DOHH2 (cell line): ENCODE results near the gene CYP26B1.

Experiments used
- H3F3A ChIP-seq: fragments of 200-600 bp; sonication (generic), shearing (Covaris generic); 2 replicates; pipeline ENCODE4 v1.6.0; 2016; ENCODE audit warnings: antibody characterized with exemption, mild to moderate bottlenecking; ENCODE audit not compliant: control insufficient read depth, insufficient read depth
- H3K27ac ChIP-seq: fragments of 200-600 bp; sonication (generic); 2 replicates; pipeline ENCODE4 v1.5.1; 2014; ENCODE audit warnings: low read depth, mild to moderate bottlenecking, low read length, moderate library complexity
- H3K27me3 ChIP-seq: fragments of 200-600 bp; sonication (generic); 2 replicates; pipeline ENCODE4 v1.6.1; 2014; ENCODE audit warnings: mild to moderate bottlenecking, low read length, mixed read lengths; ENCODE audit not compliant: control insufficient read depth
- H3K36me3 ChIP-seq: fragments of 200-600 bp; sonication (generic); 2 replicates; pipeline ENCODE4 v1.6.1; 2014; ENCODE audit warnings: mild to moderate bottlenecking, low read length, moderate library complexity, mixed read lengths; ENCODE audit not compliant: control insufficient read depth
- H3K4me1 ChIP-seq: fragments of 200-600 bp; sonication (generic); 2 replicates; pipeline ENCODE4 v1.6.1; 2014; ENCODE audit warnings: mild to moderate bottlenecking, low read length, mixed read lengths; ENCODE audit not compliant: control insufficient read depth
- H3K4me2 ChIP-seq: fragments of 200-600 bp; sonication (generic); 2 replicates; pipeline ENCODE4 v1.6.0; 2014; ENCODE audit warnings: mild to moderate bottlenecking, low read length, moderate library complexity
- H3K4me3 ChIP-seq: fragments of 200-600 bp; sonication (generic); 2 replicates; pipeline ENCODE4 v1.5.1; 2014; ENCODE audit warnings: mild to moderate bottlenecking, low read length, mixed read lengths
- H3K79me2 ChIP-seq: fragments of 200-600 bp; sonication (generic); 2 replicates; pipeline ENCODE4 v1.6.1; 2014; ENCODE audit warnings: mild to moderate bottlenecking, low read length, mixed read lengths; ENCODE audit not compliant: control insufficient read depth
- H3K9me2 ChIP-seq: fragments of 200-600 bp; sonication (generic); replicated peaks from 2 replicates; pipeline ENCODE4 v1.6.1; 2014; ENCODE audit warnings: mild to moderate bottlenecking, low read length, mixed read lengths; ENCODE audit not compliant: control insufficient read depth
- H3K9me3 ChIP-seq: fragments of 200-600 bp; sonication (generic); 2 replicates; pipeline ENCODE4 v1.6.1; 2014; ENCODE audit warnings: antibody characterized with exemption, low read length, mixed read lengths; ENCODE audit not compliant: control insufficient read depth, insufficient read depth
- H4K20me1 ChIP-seq: fragments of 200-600 bp; sonication (generic); 2 replicates; pipeline ENCODE4 v1.6.0; 2014; ENCODE audit warnings: low read depth, mild to moderate bottlenecking, antibody characterized with exemption, low read length, moderate library complexity; ENCODE audit not compliant: control insufficient read depth, insufficient read depth
- EZH2phosphoT487 ChIP-seq: fragments of 200-600 bp; sonication (generic); IDR thresholded peaks from 2 replicates; pipeline ENCODE4 v1.6.1; 2017; ENCODE audit warnings: borderline replicate concordance, mild to moderate bottlenecking, antibody characterized with exemption, low read length, moderate library complexity, mixed read lengths
- TF ChIP-seq, protein P1 (sequence below): fragments of 200-600 bp; sonication (generic); IDR thresholded peaks from one replicate; pipeline ENCODE4 v1.5.1; 2014; ENCODE audit warnings: antibody characterized with exemption, mild to moderate bottlenecking, low read depth, low read length; ENCODE audit not compliant: poor library complexity, severe bottlenecking

The CYP26B1 gene

GRCh38 chr2:72147303-72147971 lies at the start of gene CYP26B1:
Gene CYP26B1 (minus strand): TSS chr2:72147862. CDS start chr2:72147834, 28 bp downstream.
- Histone ChIP-seq H3K27me3 (peaks cover 32% of the 10 kb centered on the region), H3K9me2 (no peaks in the 10 kb centered on the region), H3K4me3 (no peak within 1 kb of the TSS), H3K36me3 (no peaks in the 10 kb centered on the region), H3K4me2 (no peak within 1 kb of the TSS), H3F3A (no peaks in the 10 kb centered on the region), H3K27ac (no peak within 1 kb of the TSS), H3K9me3 (no peaks in the 10 kb centered on the region), H3K4me1 (no peaks in the 10 kb centered on the region), H4K20me1 (no peaks in the 10 kb centered on the region), H3K79me2 (no peaks in the 10 kb centered on the region)
- no peak for TF ChIP-seq EZH2phosphoT487

- H3K4me2 ChIP-seq, result no peak overlapping the region
- no peaks in the 10 kb centered on the region for H3K79me2 ChIP-seq
- no peak overlapping the region for H3K27ac ChIP-seq
- no peaks in the 10 kb centered on the region for H4K20me1 ChIP-seq
- no peaks in the 10 kb centered on the region for H3K9me3 ChIP-seq
- no peak for TF ChIP-seq EZH2phosphoT487
- TF ChIP-seq, protein P1, sequence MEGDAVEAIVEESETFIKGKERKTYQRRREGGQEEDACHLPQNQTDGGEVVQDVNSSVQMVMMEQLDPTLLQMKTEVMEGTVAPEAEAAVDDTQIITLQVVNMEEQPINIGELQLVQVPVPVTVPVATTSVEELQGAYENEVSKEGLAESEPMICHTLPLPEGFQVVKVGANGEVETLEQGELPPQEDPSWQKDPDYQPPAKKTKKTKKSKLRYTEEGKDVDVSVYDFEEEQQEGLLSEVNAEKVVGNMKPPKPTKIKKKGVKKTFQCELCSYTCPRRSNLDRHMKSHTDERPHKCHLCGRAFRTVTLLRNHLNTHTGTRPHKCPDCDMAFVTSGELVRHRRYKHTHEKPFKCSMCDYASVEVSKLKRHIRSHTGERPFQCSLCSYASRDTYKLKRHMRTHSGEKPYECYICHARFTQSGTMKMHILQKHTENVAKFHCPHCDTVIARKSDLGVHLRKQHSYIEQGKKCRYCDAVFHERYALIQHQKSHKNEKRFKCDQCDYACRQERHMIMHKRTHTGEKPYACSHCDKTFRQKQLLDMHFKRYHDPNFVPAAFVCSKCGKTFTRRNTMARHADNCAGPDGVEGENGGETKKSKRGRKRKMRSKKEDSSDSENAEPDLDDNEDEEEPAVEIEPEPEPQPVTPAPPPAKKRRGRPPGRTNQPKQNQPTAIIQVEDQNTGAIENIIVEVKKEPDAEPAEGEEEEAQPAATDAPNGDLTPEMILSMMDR, result no peak
- H3F3A ChIP-seq, result no peaks in the 10 kb centered on the region
- H3K27me3 ChIP-seq, result no peaks in the 10 kb centered on the region
- H3K36me3 ChIP-seq, result no peaks in the 10 kb centered on the region
- no peak overlapping the region for H3K4me3 ChIP-seq
- H3K4me1 ChIP-seq, result no peaks in the 10 kb centered on the region
- no peaks in the 10 kb centered on the region for H3K9me2 ChIP-seq
Measured at GRCh38 chr2:72193723-72194122, 46.1 kb upstream of the CYP26B1 start.

- H3K27ac ChIP-seq, result no peak overlapping the region
- no peaks in the 10 kb centered on the region for H3K36me3 ChIP-seq
- H3K79me2 ChIP-seq, result no peaks in the 10 kb centered on the region
- TF ChIP-seq, protein P1, result no peak
- no peak for TF ChIP-seq EZH2phosphoT487
- no peaks in the 10 kb centered on the region for H3K9me2 ChIP-seq
- H3K27me3 ChIP-seq, result no peaks in the 10 kb centered on the region
- H3K4me3 ChIP-seq, result no peak overlapping the region
- no peaks in the 10 kb centered on the region for H3K9me3 ChIP-seq
- no peaks in the 10 kb centered on the region for H3F3A ChIP-seq
- no peak overlapping the region for H3K4me2 ChIP-seq
- H3K4me1 ChIP-seq, result no peaks in the 10 kb centered on the region
- no peaks in the 10 kb centered on the region for H4K20me1 ChIP-seq
Measured at GRCh38 chr2:72191441-72191840, 43.8 kb upstream of the CYP26B1 start.

DNA sequence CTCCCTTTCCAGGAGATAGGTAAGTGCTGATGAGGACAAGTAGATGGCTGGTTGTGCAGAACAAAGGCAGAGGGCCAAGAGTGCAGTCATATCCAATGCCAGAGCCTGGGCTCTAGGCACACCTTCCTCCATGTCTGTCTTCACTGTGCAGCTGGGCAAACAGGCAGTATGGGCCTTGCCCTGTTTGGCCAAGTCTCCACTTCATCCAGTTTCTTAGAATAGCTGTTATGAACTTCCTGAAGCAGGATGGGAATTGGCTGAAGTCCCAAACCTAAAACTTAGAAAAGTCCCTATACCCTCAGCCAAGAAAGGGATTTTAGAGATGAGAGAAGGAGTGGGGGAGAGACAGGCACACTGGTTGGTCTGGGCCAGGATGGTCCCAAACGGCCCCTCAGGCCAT lies 37.5 kb upstream of the CYP26B1 start:
- no peaks in the 10 kb centered on the region for H3K9me3 ChIP-seq
- H3K4me1 ChIP-seq, result no peaks in the 10 kb centered on the region
- no peaks in the 10 kb centered on the region for H4K20me1 ChIP-seq
- no peaks in the 10 kb centered on the region for H3K27me3 ChIP-seq
- no peak overlapping the region for H3K4me3 ChIP-seq
- H3K9me2 ChIP-seq, result no peaks in the 10 kb centered on the region
- no peak overlapping the region for H3K4me2 ChIP-seq
- H3K36me3 ChIP-seq, result no peaks in the 10 kb centered on the region
- TF ChIP-seq, protein P1, result no peak
- TF ChIP-seq EZH2phosphoT487, result no peak
- no peak overlapping the region for H3K27ac ChIP-seq
- H3F3A ChIP-seq, result no peaks in the 10 kb centered on the region
- H3K79me2 ChIP-seq, result no peaks in the 10 kb centered on the region
